K562 (cell line): Measurements from ENCODE around the gene LSP1. TPM values are rescaled to one million over a fixed set of nuclear protein-coding genes. Genes with fewer than 3 reads are reported as not detected.

Experiments
- CBFA2T2 ChIP-seq: fragments of 450-650 bp; conservative IDR thresholded peaks from 2 replicates; pipeline ENCODE4 v1.6.1; 2017; ENCODE audit warnings: mild to moderate bottlenecking
- CC2D1A ChIP-seq: fragments of 450-650 bp; IDR thresholded peaks from 2 replicates; pipeline ENCODE4 v1.6.1; 2017; ENCODE audit warnings: mild to moderate bottlenecking
- NELFE ChIP-seq: IDR thresholded peaks from 2 replicates; pipeline ENCODE4 v1.6.1; 2011; ENCODE audit warnings: mild to moderate bottlenecking; ENCODE audit not compliant: insufficient read depth, insufficient read length
- SMAD4 ChIP-seq: fragments of 250-450 bp; sonication (Bioruptor Pico); conservative IDR thresholded peaks from 2 replicates; pipeline ENCODE4 v1.8.0; 2021; ENCODE audit warnings: inconsistent platforms, mild to moderate bottlenecking, moderate library complexity
- ZNF12 ChIP-seq: sonication (generic); formaldehyde crosslinking; IDR thresholded peaks from 2 replicates; pipeline ENCODE4 v1.4.0; 2020; ENCODE audit warnings: mild to moderate bottlenecking, missing genetic modification reagents
- ZNF707 ChIP-seq: fragments of 250-450 bp; sonication (Bioruptor Pico); conservative IDR thresholded peaks from 2 replicates; pipeline ENCODE4 v1.8.0; 2022; ENCODE audit warnings: inconsistent platforms, mild to moderate bottlenecking, moderate library complexity
- polyA plus RNA-seq, 8 experiments: library from polyadenylated mRNA; depleted of rRNA in 4 of 8; stranded (reverse) in 5 of 8; unstranded in 3 of 8; fragments of >200 nt; fragmentation: Nextera tagmentation in 2 of 8; fragmentation: Illumina TruSeq in 1 of 8; extraction: Ambion mirVana in 2 of 8; extraction: Trizol in 1 of 8; gene quantifications; 2 replicates each; pipeline versions ENCODE4 v1.2.1 to v1.2.3, GENCODE V29; 2011 to 2014; ENCODE audit warnings: inconsistent platforms in 1 of 8, missing spikeins in 1 of 8
- total RNA-seq, 7 experiments: library from RNA; depleted of rRNA in 6 of 7; stranded (reverse); fragments of >200 nt in 6 of 7; fragmentation: Illumina TruSeq in 2 of 7; extraction: Trizol in 2 of 7; gene quantifications; 2 replicates each; pipeline versions ENCODE4 v1.2.1 to v1.2.3, GENCODE V29; 2011 to 2021; ENCODE audit warnings: low replicate concordance in 1 of 7
- TF ChIP-seq, protein P1 (sequence below): sonication (generic); formaldehyde crosslinking; IDR thresholded peaks from 2 replicates; pipeline ENCODE4 v1.8.1; 2023; ENCODE audit warnings: missing genetic modification reagents, mild to moderate bottlenecking, borderline replicate concordance
- TF ChIP-seq, protein P2 (sequence below): fragments of 450-650 bp; formaldehyde crosslinking; IDR thresholded peaks from 2 replicates; pipeline ENCODE4 v1.4.0; 2020; ENCODE audit warnings: mild to moderate bottlenecking, mixed read lengths

Gene LSP1
- total and polyA plus RNA-seq, 9 of the 15 experiments (the other 6 are each of a cell fraction or from before 2014, with no cell fraction given): 0.08 to 2.9 (median 0.65) TPM; not detected in 2

DNA sequence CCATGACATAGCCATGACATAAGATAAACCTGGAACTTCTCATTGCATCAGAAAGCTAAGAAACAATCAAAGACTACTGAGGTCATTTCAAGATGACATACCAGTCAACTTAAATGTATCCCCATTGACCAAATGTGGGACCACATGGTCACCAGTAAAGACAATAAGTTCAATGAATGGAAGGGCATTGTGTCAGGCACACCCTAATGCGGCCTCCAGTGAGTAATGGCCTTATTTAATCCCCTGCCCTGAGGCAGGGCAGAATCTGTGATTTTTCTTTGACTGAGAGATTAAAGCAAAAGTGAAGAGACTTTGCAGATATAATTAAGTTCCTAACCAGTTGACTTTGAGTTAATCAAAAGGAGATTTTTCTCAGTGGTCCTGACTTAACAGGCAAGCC lies 35.4 kb upstream of the LSP1 start (continued):
- TF ChIP-seq, protein P1, sequence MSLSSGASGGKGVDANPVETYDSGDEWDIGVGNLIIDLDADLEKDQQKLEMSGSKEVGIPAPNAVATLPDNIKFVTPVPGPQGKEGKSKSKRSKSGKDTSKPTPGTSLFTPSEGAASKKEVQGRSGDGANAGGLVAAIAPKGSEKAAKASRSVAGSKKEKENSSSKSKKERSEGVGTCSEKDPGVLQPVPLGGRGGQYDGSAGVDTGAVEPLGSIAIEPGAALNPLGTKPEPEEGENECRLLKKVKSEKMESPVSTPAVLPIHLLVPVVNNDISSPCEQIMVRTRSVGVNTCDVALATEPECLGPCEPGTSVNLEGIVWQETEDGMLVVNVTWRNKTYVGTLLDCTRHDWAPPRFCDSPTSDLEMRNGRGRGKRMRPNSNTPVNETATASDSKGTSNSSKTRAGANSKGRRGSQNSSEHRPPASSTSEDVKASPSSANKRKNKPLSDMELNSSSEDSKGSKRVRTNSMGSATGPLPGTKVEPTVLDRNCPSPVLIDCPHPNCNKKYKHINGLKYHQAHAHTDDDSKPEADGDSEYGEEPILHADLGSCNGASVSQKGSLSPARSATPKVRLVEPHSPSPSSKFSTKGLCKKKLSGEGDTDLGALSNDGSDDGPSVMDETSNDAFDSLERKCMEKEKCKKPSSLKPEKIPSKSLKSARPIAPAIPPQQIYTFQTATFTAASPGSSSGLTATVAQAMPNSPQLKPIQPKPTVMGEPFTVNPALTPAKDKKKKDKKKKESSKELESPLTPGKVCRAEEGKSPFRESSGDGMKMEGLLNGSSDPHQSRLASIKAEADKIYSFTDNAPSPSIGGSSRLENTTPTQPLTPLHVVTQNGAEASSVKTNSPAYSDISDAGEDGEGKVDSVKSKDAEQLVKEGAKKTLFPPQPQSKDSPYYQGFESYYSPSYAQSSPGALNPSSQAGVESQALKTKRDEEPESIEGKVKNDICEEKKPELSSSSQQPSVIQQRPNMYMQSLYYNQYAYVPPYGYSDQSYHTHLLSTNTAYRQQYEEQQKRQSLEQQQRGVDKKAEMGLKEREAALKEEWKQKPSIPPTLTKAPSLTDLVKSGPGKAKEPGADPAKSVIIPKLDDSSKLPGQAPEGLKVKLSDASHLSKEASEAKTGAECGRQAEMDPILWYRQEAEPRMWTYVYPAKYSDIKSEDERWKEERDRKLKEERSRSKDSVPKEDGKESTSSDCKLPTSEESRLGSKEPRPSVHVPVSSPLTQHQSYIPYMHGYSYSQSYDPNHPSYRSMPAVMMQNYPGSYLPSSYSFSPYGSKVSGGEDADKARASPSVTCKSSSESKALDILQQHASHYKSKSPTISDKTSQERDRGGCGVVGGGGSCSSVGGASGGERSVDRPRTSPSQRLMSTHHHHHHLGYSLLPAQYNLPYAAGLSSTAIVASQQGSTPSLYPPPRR: no peak
- TF ChIP-seq ZNF707 (CRISPR knock-in tag) (no peak), CC2D1A (no peak), SMAD4 (CRISPR knock-in tag) (no peak), ZNF12 (CRISPR knock-in tag) (no peak), NELFE (no peak), CBFA2T2 (no peak)
- TF ChIP-seq, protein P2, sequence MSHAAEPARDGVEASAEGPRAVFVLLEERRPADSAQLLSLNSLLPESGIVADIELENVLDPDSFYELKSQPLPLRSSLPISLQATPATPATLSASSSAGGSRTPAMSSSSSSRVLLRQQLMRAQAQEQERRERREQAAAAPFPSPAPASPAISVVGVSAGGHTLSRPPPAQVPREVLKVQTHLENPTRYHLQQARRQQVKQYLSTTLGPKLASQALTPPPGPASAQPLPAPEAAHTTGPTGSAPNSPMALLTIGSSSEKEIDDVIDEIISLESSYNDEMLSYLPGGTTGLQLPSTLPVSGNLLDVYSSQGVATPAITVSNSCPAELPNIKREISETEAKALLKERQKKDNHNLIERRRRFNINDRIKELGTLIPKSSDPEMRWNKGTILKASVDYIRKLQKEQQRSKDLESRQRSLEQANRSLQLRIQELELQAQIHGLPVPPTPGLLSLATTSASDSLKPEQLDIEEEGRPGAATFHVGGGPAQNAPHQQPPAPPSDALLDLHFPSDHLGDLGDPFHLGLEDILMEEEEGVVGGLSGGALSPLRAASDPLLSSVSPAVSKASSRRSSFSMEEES (CRISPR knock-in tag): no peak
